ENCODE measurements around the gene NEK10.

The NEK10 gene

GRCh38 chr3:27253831-27254230 lies 115.4 kb downstream of the NEK10 start:
- Histone ChIP-seq H3K4me2 (no peak overlapping the region), H3K4me3 (IDR thresholded peaks at IDR 0.05; ENCODE audit: insufficient read depth, low read depth, low read length) (no peak overlapping the region), H3K36me3 (ENCODE audit: insufficient read depth) (no peaks in the 10 kb centered on the region), H3K27ac (no peak overlapping the region), H3K79me2 (ENCODE audit: insufficient read depth, low read depth) (no peaks in the 10 kb centered on the region), H4K20me1 (ENCODE audit: insufficient read depth) (no peaks in the 10 kb centered on the region), H2AFZ (ENCODE audit: low read depth) (no peak overlapping the region), H3K9ac (no peak overlapping the region), H3K4me1 (ENCODE audit: low read depth, poor library complexity, severe bottlenecking) (no peaks in the 10 kb centered on the region), H3K27me3 (ENCODE audit: insufficient read depth, low read depth) (no peaks in the 10 kb centered on the region)
- peak; percentile 25; the same call in 1 of the 2 replicates for TF ChIP-seq CTCF (conservative IDR thresholded peaks at IDR 0.05; ENCODE audit: low read depth, low read length)

- no peak overlapping the region for H3K9ac ChIP-seq
- no peak overlapping the region for H2AFZ ChIP-seq (ENCODE audit: low read depth)
- no peaks in the 10 kb centered on the region for H3K79me2 ChIP-seq (ENCODE audit: insufficient read depth, low read depth)
- no peak for TF ChIP-seq CTCF (conservative IDR thresholded peaks at IDR 0.05; ENCODE audit: low read depth, low read length)
- H3K4me1 ChIP-seq (ENCODE audit: low read depth, poor library complexity, severe bottlenecking) = no peaks in the 10 kb centered on the region
- no peaks in the 10 kb centered on the region for H4K20me1 ChIP-seq (ENCODE audit: insufficient read depth)
- no peaks in the 10 kb centered on the region for H3K27me3 ChIP-seq (ENCODE audit: insufficient read depth, low read depth)
- no peak overlapping the region for H3K4me3 ChIP-seq (IDR thresholded peaks at IDR 0.05; ENCODE audit: insufficient read depth, low read depth, low read length)
- H3K4me2 ChIP-seq = no peak overlapping the region
- H3K27ac ChIP-seq = no peak overlapping the region
- H3K36me3 ChIP-seq (ENCODE audit: insufficient read depth) = no peaks in the 10 kb centered on the region
Measured at GRCh38 chr3:27253391-27253790, 115.8 kb downstream of the NEK10 start.

- Histone ChIP-seq H3K79me2 (ENCODE audit: insufficient read depth, low read depth) (no peaks in the 10 kb centered on the region), H3K27me3 (ENCODE audit: insufficient read depth, low read depth) (no peaks in the 10 kb centered on the region), H2AFZ (ENCODE audit: low read depth) (no peak overlapping the region), H3K4me1 (ENCODE audit: low read depth, poor library complexity, severe bottlenecking) (no peaks in the 10 kb centered on the region), H3K4me3 (IDR thresholded peaks at IDR 0.05; ENCODE audit: insufficient read depth, low read depth, low read length) (no peak overlapping the region), H3K4me2 (no peak overlapping the region), H3K27ac (no peak overlapping the region), H3K9ac (no peak overlapping the region), H4K20me1 (ENCODE audit: insufficient read depth) (no peaks in the 10 kb centered on the region), H3K36me3 (ENCODE audit: insufficient read depth) (no peaks in the 10 kb centered on the region)
- TF ChIP-seq CTCF (conservative IDR thresholded peaks at IDR 0.05; ENCODE audit: low read depth, low read length) = no peak
Measured at GRCh38 chr3:27252646-27253045, 116.5 kb downstream of the NEK10 start.

GRCh38 chr3:27244374-27244773 lies 124.8 kb downstream of the NEK10 start:
- H3K4me2 ChIP-seq = no peak overlapping the region
- H2AFZ ChIP-seq (ENCODE audit: low read depth) = no peak overlapping the region
- H3K4me3 ChIP-seq (IDR thresholded peaks at IDR 0.05; ENCODE audit: insufficient read depth, low read depth, low read length) = no peak overlapping the region
- H3K27me3 ChIP-seq (ENCODE audit: insufficient read depth, low read depth) = no peaks in the 10 kb centered on the region
- TF ChIP-seq CTCF (conservative IDR thresholded peaks at IDR 0.05; ENCODE audit: low read depth, low read length) = no peak
- H3K27ac ChIP-seq = no peak overlapping the region
- H3K36me3 ChIP-seq (ENCODE audit: insufficient read depth) = no peaks in the 10 kb centered on the region
- no peaks in the 10 kb centered on the region for H3K79me2 ChIP-seq (ENCODE audit: insufficient read depth, low read depth)
- no peaks in the 10 kb centered on the region for H4K20me1 ChIP-seq (ENCODE audit: insufficient read depth)
- H3K9ac ChIP-seq = no peak overlapping the region
- no peaks in the 10 kb centered on the region for H3K4me1 ChIP-seq (ENCODE audit: low read depth, poor library complexity, severe bottlenecking)
